Smooth muscle cell (in vitro differentiated cells): ENCODE results near the gene IL16. TPM values are rescaled to one million over a fixed set of nuclear protein-coding genes. Genes with fewer than 3 reads are reported as not detected.

ENCODE experiments used
- DNase-seq: peaks from one replicate; lab custom pipeline; 2025; ENCODE audit not compliant: unreplicated experiment; lab: John Stamatoyannopoulos, UW
- H2AFZ ChIP-seq: fragments of 200-600 bp; sonication (generic); 2 replicates; pipeline ENCODE4 v1.6.0; 2016; ENCODE audit warnings: antibody characterized with exemption, low read depth, mild to moderate bottlenecking
- H3F3A ChIP-seq: fragments of 200-600 bp; sonication (generic); 2 replicates; pipeline ENCODE4 v1.6.0; 2017; ENCODE audit warnings: antibody characterized with exemption, low read depth
- H3K27ac ChIP-seq: fragments of 200-600 bp; sonication (generic); 2 replicates; pipeline ENCODE4 v1.5.1; 2016; ENCODE audit warnings: low read depth, mild to moderate bottlenecking
- H3K27me3 ChIP-seq: fragments of 200-600 bp; sonication (generic); 2 replicates; pipeline ENCODE4 v1.6.1; 2016; ENCODE audit warnings: low read depth, mild to moderate bottlenecking
- H3K36me3 ChIP-seq: fragments of 200-600 bp; sonication (generic); 2 replicates; pipeline ENCODE4 v1.5.1; 2016; ENCODE audit warnings: low read depth
- H3K4me1 ChIP-seq: fragments of 200-600 bp; sonication (generic); 2 replicates; pipeline ENCODE4 v1.5.1; 2016; ENCODE audit warnings: low read depth
- H3K4me2 ChIP-seq: fragments of 200-600 bp; sonication (generic); 2 replicates; pipeline ENCODE4 v1.6.0; 2016; ENCODE audit warnings: mild to moderate bottlenecking
- H3K4me3 ChIP-seq: fragments of 200-600 bp; sonication (generic); 2 replicates; pipeline ENCODE4 v1.5.1; 2016; ENCODE audit warnings: mild to moderate bottlenecking
- H3K79me2 ChIP-seq: fragments of 200-600 bp; sonication (generic); 2 replicates; pipeline ENCODE4 v1.6.0; 2016; ENCODE audit warnings: low read depth, mild to moderate bottlenecking
- H3K9ac ChIP-seq: fragments of 200-600 bp; sonication (generic); 2 replicates; pipeline ENCODE4 v1.6.0; 2016; ENCODE audit warnings: low read depth
- H3K9me3 ChIP-seq: fragments of 200-600 bp; sonication (generic); replicated peaks from 2 replicates; pipeline ENCODE4 v1.5.1; 2016; ENCODE audit warnings: low read depth
- H4K20me1 ChIP-seq: fragments of 200-600 bp; sonication (generic); 2 replicates; pipeline ENCODE4 v1.6.0; 2016; ENCODE audit warnings: low read depth
- WGBS: methylation state at CpG from one replicate; pipeline ENCODE4 v1.1.7; 2016; ENCODE audit warnings: low lambda C conversion rate; 5-methylcytosine and 5-hydroxymethylcytosine counted together
- polyA plus RNA-seq: library from polyadenylated mRNA; unstranded; fragments of >200 nt; fragmentation: Nextera tagmentation; extraction: Ambion mirVana; gene quantifications from 2 replicates; pipeline ENCODE4 v1.2.1, GENCODE V29; 2016
- total RNA-seq: library from RNA; depleted of rRNA; stranded (reverse); fragments of >200 nt; gene quantifications from 2 replicates; pipeline ENCODE4 v1.2.3, GENCODE V29; 2014
- TF ChIP-seq, protein P1 (sequence below): fragments of 200-600 bp; sonication (generic); IDR thresholded peaks from 2 replicates; pipeline ENCODE4 v1.5.1; 2017; ENCODE audit warnings: borderline replicate concordance, mild to moderate bottlenecking, antibody characterized with exemption; ENCODE audit not compliant: insufficient read depth, poor library complexity, severe bottlenecking

Gene IL16
- total and polyA plus RNA-seq, 2 experiments from 2014 or later = 1.3 to 1.4 TPM

DNA sequence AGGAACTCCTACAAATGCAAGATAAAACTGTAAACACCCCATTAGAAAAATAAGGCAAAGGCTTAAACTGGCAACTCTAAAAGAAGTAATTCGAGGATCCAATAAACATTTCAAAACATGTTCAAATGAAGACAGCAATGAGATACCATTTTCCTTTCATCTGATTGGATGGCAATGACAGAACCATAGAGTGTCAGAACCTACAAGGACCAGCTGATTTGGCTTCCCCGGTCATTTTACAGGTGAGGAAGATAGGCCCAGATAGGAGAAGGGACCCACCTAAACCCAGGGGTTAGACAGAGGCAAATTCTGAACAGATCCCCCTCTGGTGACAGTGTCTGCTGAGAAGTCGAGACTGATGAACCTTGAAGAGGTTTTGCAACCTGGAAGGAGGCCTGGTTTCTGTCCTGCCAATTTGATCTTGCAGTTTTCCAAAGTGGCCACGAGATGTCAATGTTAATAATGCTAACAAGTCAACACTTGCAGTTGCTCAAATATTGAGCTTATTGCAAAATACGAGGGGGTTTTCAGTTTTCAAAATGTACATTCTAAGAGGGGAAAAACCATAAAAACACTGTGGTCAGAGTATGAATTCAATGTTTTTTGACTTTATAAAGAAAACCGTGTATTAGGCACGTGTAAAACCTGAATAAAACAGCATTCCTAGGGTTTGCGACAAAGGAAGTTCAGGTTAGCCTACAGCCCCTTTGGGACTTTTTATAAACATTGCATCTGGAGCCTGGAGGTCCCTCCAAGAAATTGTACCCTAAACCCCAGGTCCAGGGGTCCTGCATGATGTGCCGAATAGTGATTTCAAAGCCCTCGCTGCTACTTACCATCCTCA lies 41.1 kb upstream of the IL16 start:
- H3K9ac ChIP-seq = no peak overlapping the region
- H3K9me3 ChIP-seq = no peaks in the 10 kb centered on the region

DNA sequence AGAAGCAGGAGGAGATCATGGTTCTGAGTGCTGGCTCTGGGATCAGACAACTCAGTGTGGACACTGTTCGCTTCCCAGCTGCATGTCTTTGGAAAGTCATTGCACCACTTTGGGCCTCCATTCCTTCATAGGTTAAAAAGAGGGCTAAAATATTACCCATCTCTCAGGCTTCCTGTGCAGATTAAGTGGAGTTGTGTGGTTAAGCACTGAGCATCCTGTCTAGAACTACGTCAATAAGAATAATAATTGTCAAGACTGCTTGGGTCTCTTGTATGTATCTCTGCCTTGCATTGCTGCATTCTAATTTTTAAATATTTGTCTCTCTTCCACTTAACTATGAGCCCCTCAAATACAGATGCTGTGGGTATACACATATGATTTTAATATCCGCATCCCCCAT lies 40.4 kb upstream of the IL16 start:
- Histone ChIP-seq H3K36me3 (no peaks in the 10 kb centered on the region), H3K4me3 (no peak overlapping the region), H3K4me2 (peak overlapping the region; percentile 24), H3K27ac (no peak overlapping the region), H3F3A (no peaks in the 10 kb centered on the region), H2AFZ (peak overlapping the region; percentile 21), H4K20me1 (no peaks in the 10 kb centered on the region), H3K4me1 (no peaks in the 10 kb centered on the region), H3K9ac (no peak overlapping the region), H3K9me3 (no peaks in the 10 kb centered on the region), H3K79me2 (no peaks in the 10 kb centered on the region), H3K27me3 (peaks cover 3% of the 10 kb centered on the region)
- TF ChIP-seq, protein P1, sequence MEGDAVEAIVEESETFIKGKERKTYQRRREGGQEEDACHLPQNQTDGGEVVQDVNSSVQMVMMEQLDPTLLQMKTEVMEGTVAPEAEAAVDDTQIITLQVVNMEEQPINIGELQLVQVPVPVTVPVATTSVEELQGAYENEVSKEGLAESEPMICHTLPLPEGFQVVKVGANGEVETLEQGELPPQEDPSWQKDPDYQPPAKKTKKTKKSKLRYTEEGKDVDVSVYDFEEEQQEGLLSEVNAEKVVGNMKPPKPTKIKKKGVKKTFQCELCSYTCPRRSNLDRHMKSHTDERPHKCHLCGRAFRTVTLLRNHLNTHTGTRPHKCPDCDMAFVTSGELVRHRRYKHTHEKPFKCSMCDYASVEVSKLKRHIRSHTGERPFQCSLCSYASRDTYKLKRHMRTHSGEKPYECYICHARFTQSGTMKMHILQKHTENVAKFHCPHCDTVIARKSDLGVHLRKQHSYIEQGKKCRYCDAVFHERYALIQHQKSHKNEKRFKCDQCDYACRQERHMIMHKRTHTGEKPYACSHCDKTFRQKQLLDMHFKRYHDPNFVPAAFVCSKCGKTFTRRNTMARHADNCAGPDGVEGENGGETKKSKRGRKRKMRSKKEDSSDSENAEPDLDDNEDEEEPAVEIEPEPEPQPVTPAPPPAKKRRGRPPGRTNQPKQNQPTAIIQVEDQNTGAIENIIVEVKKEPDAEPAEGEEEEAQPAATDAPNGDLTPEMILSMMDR = no peak
- 84% methylated on average over 3 of the region's 3 CpGs for WGBS
- DNase-seq = no peak

More for the DNA sequence above, 41.1 kb upstream of the IL16 start:
- Histone ChIP-seq H4K20me1 (no peaks in the 10 kb centered on the region), H3K4me3 (no peak overlapping the region), H3K79me2 (no peaks in the 10 kb centered on the region), H3K27me3 (peaks cover 8% of the 10 kb centered on the region), H3K4me1 (no peaks in the 10 kb centered on the region), H3F3A (no peaks in the 10 kb centered on the region), H2AFZ (peak overlapping the region; percentile 21), H3K4me2 (peak overlapping the region; percentile 24), H3K27ac (no peak overlapping the region), H3K36me3 (no peaks in the 10 kb centered on the region)
- no peak for DNase-seq
- TF ChIP-seq, protein P1 = peak; percentile 58
- 62% methylated on average over 10 of the region's 10 CpGs for WGBS

DNA sequence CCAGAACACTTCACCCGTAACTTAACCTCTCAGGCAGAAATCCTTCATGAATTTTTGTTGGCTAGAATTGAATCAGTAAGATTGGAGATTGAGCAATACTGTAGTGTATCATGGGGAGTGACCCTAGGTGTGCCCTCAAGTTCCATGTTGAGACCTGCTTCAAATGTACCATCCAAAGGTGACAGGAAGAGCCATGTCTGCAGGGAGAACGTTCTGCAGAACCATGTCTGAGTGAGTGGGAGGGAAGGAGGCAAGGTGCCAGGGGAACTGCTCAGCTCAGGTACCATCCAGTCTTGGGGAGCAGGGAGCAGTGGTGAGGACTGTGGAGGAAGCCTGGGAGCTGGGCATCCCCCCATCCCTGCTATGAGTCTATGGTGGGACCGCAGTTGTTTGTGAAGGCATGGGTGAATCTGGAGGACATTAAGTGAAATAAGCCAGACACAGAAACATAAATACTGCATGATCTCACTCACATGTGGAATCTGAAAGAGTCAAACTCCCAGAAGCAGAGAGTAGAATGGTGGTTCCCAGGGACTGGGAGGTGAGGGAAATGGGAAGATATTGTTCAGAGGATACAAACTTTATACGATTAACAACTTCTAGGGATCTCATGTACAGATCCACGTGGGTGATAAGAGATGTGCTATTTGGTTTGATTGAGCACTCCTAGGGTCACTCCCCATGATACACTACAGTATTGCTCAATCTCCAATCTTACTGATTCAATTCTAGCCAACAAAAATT lies 39.3 kb upstream of the IL16 start:
- DNase-seq = no peak
- peaks cover 3% of the 10 kb centered on the region for H3K27me3 ChIP-seq
- H3K9ac ChIP-seq = no peak overlapping the region
- H4K20me1 ChIP-seq = no peaks in the 10 kb centered on the region
- 59% methylated on average over 5 of the region's 5 CpGs for WGBS
- H3K4me2 ChIP-seq = no peak overlapping the region
- H3K4me1 ChIP-seq = no peaks in the 10 kb centered on the region
- TF ChIP-seq, protein P1 = no peak
- no peak overlapping the region for H3K27ac ChIP-seq
- H3K36me3 ChIP-seq = no peaks in the 10 kb centered on the region
- no peaks in the 10 kb centered on the region for H3K79me2 ChIP-seq
- H3K9me3 ChIP-seq = no peaks in the 10 kb centered on the region
- H3F3A ChIP-seq = no peaks in the 10 kb centered on the region
- no peak overlapping the region for H3K4me3 ChIP-seq
- no peak overlapping the region for H2AFZ ChIP-seq
